Parathyroid adenoma (tissue), 2 donors: ENCODE data around the gene SLC7A14.

ENCODE experiments used
- H2AFZ ChIP-seq: fragments of 300-600 bp; sonication (generic); one replicate; pipeline ENCODE4 v1.7.0; 2017; ENCODE audit warnings: antibody characterized with exemption, mild to moderate bottlenecking
- H3K27ac ChIP-seq: fragments of 300-600 bp; sonication (generic); one replicate; pipeline ENCODE4 v1.7.0; 2017
- H3K27me3 ChIP-seq: fragments of 300-600 bp; sonication (generic); one replicate; pipeline ENCODE4 v1.7.0; 2017; ENCODE audit warnings: low read length; ENCODE audit not compliant: control insufficient read depth, insufficient read depth
- H3K36me3 ChIP-seq: fragments of 300-600 bp; sonication (generic); one replicate; pipeline ENCODE4 v1.7.0; 2017; ENCODE audit warnings: low read length; ENCODE audit not compliant: control insufficient read depth, insufficient read depth
- H3K4me1 ChIP-seq: fragments of 300-600 bp; sonication (generic); one replicate; pipeline ENCODE4 v1.7.0; 2017; ENCODE audit warnings: control low read depth
- H3K4me2 ChIP-seq: fragments of 300-600 bp; sonication (generic); one replicate; pipeline ENCODE4 v1.7.0; 2017; ENCODE audit warnings: low read length
- H3K4me3 ChIP-seq: fragments of 300-600 bp; sonication (generic); one replicate; pipeline ENCODE4 v1.7.0; 2017; ENCODE audit warnings: low read depth, low read length
- H3K79me2 ChIP-seq: fragments of 300-600 bp; sonication (generic); one replicate; pipeline ENCODE4 v1.7.0; 2017; ENCODE audit warnings: control low read depth
- H3K9ac ChIP-seq: fragments of 300-600 bp; sonication (generic); one replicate; pipeline ENCODE4 v1.7.0; 2017; ENCODE audit warnings: mild to moderate bottlenecking
- H3K9me3 ChIP-seq: fragments of 300-600 bp; sonication (generic); one replicate; pipeline ENCODE4 v1.7.0; 2017; ENCODE audit warnings: low read length; ENCODE audit not compliant: control insufficient read depth
- TF ChIP-seq, protein P1 (sequence below): fragments of 300-600 bp; sonication (generic); IDR thresholded peaks from one replicate; pipeline ENCODE4 v1.7.0; 2017; ENCODE audit warnings: antibody characterized with exemption, mild to moderate bottlenecking
- donor health status: primary hyperparathyroidism.

The SLC7A14 gene

DNA sequence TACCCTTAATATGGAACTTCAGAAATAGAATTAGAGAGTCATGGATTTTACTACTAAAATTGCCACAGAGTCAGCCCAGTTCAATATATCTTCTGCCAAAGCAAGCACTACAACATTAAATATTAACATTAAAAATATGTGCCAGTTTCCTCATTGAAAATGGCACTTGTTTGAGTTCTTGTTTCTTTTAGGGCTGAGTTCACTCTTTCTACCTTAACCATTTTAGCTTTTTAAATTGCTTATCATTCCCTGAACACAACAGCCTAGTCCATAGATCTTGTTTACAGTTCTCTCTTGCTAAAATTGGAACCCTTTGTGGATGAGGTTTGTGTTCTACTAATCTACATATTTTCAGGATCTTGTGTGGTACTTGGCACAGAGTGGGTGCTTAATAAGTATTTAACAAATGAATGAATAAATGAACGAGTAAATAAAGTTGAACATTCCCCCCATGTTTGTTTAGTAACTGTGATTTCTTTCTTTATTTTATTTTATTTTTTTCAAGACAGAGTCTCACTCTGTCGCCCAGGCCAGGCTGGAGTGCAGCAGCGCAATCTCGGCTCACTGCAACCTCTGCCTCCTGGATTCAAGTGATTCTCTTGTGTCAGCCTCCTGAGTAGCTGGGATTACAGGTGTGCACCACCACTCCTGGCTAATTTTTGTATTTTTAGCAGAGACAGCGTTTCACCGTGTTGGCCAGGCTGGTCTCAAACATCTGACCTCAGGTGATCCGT, 46.0 kb upstream of the SLC7A14 start:
- no peak overlapping the region for H3K9ac ChIP-seq
- H3K27ac ChIP-seq: no peak overlapping the region
- H3K27me3 ChIP-seq: no peaks in the 10 kb centered on the region
- H3K4me2 ChIP-seq: no peak overlapping the region
- no peak overlapping the region for H2AFZ ChIP-seq
- H3K79me2 ChIP-seq: no peaks in the 10 kb centered on the region
- H3K36me3 ChIP-seq: no peaks in the 10 kb centered on the region
- no peak overlapping the region for H3K4me3 ChIP-seq
- H3K9me3 ChIP-seq: no peaks in the 10 kb centered on the region
- H3K4me1 ChIP-seq: no peaks in the 10 kb centered on the region
- TF ChIP-seq, protein P1, sequence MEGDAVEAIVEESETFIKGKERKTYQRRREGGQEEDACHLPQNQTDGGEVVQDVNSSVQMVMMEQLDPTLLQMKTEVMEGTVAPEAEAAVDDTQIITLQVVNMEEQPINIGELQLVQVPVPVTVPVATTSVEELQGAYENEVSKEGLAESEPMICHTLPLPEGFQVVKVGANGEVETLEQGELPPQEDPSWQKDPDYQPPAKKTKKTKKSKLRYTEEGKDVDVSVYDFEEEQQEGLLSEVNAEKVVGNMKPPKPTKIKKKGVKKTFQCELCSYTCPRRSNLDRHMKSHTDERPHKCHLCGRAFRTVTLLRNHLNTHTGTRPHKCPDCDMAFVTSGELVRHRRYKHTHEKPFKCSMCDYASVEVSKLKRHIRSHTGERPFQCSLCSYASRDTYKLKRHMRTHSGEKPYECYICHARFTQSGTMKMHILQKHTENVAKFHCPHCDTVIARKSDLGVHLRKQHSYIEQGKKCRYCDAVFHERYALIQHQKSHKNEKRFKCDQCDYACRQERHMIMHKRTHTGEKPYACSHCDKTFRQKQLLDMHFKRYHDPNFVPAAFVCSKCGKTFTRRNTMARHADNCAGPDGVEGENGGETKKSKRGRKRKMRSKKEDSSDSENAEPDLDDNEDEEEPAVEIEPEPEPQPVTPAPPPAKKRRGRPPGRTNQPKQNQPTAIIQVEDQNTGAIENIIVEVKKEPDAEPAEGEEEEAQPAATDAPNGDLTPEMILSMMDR: no peak

DNA sequence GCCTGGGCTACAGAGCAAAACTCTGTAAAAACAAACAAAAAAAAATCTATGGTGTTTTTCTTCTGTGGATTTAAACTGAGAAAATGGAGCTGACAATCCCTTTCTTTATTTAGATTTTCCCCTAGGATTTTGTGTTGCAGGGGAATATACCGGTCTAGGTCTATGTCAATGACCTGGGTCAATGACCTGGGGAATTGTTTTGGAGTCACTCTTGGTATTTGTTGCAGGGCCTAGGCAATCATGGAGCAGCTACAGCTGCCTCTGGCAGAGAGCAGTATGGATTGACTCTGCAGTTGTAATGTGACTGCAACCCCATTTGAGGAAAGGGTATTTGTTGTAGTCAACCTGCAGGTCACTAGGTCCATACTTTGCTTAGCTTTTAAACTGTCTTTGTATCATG, 37.6 kb upstream of the SLC7A14 start:
- H2AFZ ChIP-seq: no peak overlapping the region

DNA sequence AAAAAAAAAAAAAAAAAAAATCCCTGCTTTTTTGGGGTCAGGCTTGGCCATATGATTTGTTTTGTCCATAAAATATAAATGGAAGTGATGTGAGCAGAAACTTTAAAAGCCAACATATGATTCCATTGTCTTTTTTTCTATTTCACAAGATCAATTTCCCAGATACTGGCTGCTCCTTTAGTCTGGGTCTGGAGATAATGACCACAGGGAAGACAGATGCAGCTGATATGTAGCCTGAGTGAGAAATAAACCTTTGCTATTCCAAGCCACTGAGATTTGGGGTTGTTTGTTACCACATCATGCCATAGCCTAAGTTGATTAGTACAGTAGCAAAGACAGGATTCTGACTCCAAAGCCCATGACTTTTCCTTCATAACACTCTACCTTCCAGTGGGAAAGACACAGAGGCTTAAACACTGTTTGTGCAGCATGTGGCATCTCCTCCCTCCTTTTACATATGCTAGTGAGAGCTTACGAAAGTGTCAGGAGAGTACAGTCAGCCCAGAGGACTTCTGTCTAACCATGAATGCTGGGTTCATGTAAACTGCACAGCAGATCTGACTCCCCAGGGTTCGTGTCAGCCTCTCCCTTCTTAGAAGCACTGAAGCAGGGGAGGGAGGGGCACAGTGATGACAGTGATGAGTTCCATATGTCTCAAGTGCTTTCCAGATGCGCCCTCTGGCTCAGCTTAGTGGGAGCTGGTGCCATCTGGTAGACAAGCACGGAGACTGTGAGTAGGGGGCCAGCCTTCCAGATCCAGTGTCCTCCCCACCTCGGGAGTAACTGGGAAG, 36.7 kb upstream of the SLC7A14 start:
- Histone ChIP-seq H3K4me3 (no peak overlapping the region), H3K79me2 (no peaks in the 10 kb centered on the region), H2AFZ (no peak overlapping the region), H3K36me3 (no peaks in the 10 kb centered on the region), H3K27me3 (no peaks in the 10 kb centered on the region), H3K27ac (no peak overlapping the region), H3K4me2 (no peak overlapping the region), H3K4me1 (no peaks in the 10 kb centered on the region), H3K9me3 (no peaks in the 10 kb centered on the region), H3K9ac (no peak overlapping the region)
- TF ChIP-seq, protein P1: no peak

More for the DNA sequence above, 37.6 kb upstream of the SLC7A14 start:
- no peak overlapping the region for H3K27ac ChIP-seq
- H3K4me2 ChIP-seq: no peak overlapping the region
- no peak overlapping the region for H3K9ac ChIP-seq
- H3K27me3 ChIP-seq: no peaks in the 10 kb centered on the region
- no peaks in the 10 kb centered on the region for H3K4me1 ChIP-seq
- H3K4me3 ChIP-seq: no peak overlapping the region
- H3K9me3 ChIP-seq: no peaks in the 10 kb centered on the region
- H3K36me3 ChIP-seq: no peaks in the 10 kb centered on the region
- TF ChIP-seq, protein P1: no peak
- H3K79me2 ChIP-seq: no peaks in the 10 kb centered on the region

DNA sequence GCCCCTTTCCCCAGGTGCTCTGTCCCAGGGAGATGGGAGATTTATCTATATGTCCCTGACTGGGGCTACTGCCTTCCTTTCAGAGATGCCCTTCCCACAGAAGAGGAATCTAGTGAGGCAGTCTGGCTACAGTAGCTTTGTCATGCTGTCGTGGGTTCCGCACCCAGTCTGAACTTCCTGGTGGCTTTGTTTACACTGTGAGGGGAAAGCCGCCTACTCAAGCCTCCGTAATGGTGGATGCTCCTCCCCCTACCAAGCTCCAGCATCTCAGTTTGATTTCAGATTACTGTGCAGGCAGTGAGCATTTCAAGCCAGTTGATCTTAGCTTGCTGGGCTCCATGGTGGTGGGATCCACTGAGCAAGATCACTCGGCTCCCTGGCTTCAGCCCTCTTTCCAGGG, 35.4 kb upstream of the SLC7A14 start:
- no peaks in the 10 kb centered on the region for H3K9me3 ChIP-seq
- TF ChIP-seq, protein P1: no peak
- no peaks in the 10 kb centered on the region for H3K4me1 ChIP-seq
- no peaks in the 10 kb centered on the region for H3K79me2 ChIP-seq
- H2AFZ ChIP-seq: no peak overlapping the region
- H3K4me3 ChIP-seq: no peak overlapping the region
- no peak overlapping the region for H3K27ac ChIP-seq
- H3K27me3 ChIP-seq: no peaks in the 10 kb centered on the region
- no peak overlapping the region for H3K4me2 ChIP-seq
- no peak overlapping the region for H3K9ac ChIP-seq
- no peaks in the 10 kb centered on the region for H3K36me3 ChIP-seq
